Measurements from ENCODE around the gene STPG4.

GRCh38 chr2:47052847-47053246 lies 102.3 kb downstream of the STPG4 start:
- no peak for TF ChIP-seq POLR2A (IDR thresholded peaks at IDR 0.05)
- TF ChIP-seq, protein P1, sequence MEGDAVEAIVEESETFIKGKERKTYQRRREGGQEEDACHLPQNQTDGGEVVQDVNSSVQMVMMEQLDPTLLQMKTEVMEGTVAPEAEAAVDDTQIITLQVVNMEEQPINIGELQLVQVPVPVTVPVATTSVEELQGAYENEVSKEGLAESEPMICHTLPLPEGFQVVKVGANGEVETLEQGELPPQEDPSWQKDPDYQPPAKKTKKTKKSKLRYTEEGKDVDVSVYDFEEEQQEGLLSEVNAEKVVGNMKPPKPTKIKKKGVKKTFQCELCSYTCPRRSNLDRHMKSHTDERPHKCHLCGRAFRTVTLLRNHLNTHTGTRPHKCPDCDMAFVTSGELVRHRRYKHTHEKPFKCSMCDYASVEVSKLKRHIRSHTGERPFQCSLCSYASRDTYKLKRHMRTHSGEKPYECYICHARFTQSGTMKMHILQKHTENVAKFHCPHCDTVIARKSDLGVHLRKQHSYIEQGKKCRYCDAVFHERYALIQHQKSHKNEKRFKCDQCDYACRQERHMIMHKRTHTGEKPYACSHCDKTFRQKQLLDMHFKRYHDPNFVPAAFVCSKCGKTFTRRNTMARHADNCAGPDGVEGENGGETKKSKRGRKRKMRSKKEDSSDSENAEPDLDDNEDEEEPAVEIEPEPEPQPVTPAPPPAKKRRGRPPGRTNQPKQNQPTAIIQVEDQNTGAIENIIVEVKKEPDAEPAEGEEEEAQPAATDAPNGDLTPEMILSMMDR (IDR thresholded peaks at IDR 0.05): no peak

Data from prostate gland (tissue), 2 donors.